GM11168 (cell line): ENCODE results near the gene ATAD3B.
"Not testable (repeated sequence)": the region's sequence is repeated elsewhere in the genome, so short reads cannot be mapped to it uniquely, and the experiment has no call there.

Experiments
- in situ Hi-C: fragments of 300-500 bp; cut with MboI; formaldehyde crosslinking; loops from one replicate; pipeline ENCODE4 v1.12.0; 2022; ENCODE audit warnings: low sequenced_read_pairs; ENCODE audit not compliant: unreplicated experiment

ATAD3B gene

DNA sequence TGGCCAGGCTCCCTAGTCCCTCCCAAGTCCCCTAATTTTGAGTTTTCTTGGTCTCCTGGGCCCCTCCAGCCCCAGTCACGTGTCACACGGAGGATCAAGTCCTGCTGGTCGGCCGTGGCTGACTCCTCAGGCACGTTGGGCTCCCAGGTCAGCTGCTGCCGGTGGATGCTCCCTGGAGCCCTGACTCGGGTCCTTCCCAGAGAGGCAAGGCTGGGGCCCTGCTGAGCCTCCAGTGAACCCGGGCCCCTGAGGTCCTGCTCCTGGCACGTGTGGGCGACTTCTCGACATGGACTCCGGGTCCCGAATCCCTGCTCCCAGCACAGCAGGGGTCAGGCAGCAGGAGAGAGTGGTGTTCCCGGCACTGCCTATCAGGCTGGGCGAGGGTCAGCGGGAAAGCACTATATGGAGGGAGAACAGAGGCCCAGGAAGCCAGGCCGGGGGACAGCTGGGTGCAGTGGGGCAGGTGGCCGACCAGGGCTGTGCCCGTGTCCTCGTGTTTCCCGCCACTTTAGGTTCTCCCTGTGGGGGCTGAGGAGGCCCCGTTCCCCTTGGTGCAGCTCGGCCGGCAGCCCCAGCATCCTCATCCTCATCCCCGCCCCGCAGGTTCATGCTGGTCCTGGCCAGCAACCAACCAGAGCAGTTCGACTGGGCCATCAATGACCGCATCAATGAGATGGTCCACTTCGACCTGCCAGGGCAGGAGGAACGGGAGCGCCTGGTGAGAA is 55.7 kb downstream of the ATAD3B start:
- in situ Hi-C loops = no loop called here

DNA sequence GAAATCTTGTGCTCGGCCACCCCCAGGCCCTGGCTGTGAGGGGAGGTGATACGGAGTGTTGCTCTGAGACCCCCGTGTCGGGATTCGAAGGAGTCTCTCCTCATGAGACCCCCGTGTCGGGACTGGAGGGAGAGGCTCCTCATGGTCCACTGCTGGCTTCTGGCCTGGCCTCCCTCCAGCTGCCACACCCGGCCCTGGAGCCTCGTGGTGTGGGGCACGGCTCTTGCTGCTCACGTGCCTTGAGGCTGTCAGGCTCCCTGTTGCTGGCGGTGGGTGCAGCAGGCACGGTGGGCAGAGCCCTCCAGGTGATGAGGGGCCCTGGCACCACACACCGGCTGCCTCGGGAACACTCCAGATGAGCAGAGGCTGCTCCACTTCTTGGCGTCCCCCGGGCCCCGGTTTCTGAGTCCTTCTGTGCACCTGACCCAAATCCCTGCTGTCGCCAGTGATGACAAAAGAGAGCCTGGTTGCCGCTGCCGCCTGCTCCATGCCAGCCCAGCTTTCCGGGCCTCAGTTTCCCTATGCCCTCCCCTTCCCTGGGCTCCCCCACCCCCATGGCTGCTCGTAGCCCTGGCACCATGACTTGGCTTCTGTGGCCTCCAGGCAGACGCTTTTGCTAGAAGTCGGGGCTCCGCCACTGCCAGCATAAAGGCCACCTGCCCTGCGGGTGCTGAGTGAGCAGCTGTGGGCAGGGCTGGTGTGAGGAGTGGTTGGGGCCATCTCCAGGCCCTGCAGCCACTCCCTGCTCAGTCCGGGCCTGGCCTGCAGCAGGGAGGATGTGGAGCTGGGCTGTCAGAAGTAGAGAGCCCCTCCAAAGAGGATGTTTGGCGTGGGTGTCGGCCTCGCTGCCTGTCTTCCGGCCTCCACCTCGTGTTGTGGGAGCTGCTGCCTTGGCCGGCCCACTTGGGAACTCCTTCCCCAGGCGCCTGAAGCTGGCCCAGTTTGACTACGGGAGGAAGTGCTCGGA is 57.0 kb downstream of the ATAD3B start:
- in situ Hi-C loops = no loop called here

DNA sequence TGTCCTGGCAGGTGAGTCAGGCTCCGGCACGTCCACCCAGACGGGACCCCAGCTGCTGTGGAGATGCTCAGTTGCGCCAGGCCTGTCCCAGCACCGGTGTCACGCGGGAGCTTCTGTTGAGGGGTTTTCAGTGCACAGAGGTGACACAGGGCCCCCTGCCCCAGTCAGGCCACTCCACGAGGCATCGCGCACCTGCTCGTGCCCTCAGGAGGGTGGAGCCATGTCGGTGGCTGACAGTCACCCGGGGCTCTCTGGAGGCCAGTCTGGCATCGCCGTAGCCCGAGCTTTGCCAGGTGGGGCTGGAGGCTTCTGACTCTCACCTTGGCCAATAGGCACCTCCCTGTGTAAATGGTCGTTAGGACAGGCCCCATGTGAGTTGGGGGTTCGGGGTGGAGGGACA is 57.8 kb downstream of the ATAD3B start:
- in situ Hi-C loops = no loop called here

DNA sequence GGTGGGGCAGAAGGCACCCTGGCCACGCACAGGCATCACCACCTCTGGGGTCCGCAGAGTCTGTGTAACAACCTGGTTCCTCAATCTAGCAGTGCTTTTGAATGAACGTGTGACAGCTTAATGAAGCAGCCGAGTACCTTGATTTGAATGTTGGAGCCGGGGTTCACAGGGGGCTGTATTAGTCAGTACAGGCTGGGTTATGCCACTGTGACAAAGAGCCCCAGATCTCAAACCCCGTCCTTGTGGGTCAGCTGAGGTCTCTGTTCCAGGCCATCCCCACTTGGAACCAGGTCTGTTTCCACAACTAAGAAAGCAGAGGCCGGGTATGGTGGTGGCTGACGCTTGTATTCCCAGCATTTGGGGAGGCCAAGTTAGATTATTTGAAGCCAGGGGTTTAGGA is 58.4 kb downstream of the ATAD3B start:
- in situ Hi-C loops = no loop called here

DNA sequence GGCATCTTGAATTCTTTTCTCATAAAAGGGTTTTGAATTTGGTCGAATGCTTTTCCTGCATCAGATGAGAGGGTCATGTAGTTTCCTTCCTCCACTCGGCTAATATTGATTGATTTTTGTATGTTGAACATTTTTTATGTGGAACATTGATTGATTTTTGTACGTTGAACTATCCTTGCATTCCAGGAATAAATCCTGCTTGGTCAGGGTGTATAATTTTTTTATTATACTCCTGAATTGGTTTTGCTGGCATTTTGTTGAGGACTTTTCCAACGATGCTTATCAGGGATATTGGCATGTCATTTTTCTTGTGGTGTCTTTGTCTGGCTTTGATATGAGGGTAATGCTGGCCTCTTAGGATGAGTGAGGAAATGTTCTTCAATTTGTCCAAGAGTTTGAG is 60.4 kb downstream of the ATAD3B start:
- in situ Hi-C loops = no loop called here

DNA sequence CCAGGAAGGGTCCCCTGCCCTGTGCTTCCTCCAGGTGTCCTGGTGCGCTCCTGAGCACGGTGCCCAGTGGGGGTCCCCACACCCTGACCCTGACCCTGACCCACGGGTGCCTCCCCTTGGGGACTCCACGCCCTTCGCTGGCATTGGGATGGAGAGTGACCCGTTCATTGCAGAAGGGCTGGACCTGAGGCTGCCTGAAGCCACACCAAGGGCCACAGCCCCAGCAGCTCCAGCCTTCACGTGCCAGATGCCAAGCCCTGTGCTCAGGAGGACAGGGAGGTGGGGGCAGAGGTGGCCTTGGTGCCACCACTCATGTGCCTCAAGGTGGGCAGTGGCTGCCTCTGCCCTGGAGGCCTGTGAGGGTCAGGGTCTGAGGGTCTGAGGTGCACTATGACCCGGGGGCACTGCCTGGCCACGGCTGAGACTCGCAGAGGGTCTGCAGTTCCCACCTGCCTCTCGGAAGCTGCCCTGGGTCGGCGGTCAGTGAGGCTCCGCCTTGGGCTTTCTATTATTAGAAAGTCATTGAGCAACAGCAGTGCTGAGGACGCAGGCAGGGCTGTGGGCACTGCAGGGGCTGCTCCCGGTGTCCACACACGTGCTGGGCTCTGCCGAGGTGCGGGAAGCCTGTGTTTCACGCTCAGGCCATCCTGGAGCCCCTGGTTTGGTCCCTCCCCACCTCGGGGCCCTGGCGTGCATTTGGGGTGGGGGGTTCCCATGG is 61.8 kb downstream of the ATAD3B start:
- in situ Hi-C loops = not testable (repeated sequence)

DNA sequence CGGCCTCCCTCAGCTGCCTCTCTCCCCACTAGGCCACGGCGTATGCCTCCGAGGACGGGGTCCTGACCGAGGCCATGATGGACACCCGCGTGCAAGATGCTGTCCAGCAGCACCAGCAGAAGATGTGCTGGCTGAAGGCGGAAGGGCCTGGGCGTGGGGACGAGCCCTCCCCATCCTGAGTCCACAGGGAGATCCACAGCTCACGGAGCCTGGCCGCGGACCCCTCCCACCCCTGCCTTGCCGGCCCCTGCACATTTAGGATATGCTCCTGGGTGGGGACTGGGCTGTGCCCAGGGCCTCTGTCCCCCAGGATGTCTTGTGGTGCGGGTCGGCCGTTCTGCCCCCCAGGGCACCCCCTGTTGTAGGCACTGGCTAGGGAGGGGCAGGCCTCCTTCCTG is 62.3 kb downstream of the ATAD3B start:
- in situ Hi-C loops = not testable (repeated sequence)

DNA sequence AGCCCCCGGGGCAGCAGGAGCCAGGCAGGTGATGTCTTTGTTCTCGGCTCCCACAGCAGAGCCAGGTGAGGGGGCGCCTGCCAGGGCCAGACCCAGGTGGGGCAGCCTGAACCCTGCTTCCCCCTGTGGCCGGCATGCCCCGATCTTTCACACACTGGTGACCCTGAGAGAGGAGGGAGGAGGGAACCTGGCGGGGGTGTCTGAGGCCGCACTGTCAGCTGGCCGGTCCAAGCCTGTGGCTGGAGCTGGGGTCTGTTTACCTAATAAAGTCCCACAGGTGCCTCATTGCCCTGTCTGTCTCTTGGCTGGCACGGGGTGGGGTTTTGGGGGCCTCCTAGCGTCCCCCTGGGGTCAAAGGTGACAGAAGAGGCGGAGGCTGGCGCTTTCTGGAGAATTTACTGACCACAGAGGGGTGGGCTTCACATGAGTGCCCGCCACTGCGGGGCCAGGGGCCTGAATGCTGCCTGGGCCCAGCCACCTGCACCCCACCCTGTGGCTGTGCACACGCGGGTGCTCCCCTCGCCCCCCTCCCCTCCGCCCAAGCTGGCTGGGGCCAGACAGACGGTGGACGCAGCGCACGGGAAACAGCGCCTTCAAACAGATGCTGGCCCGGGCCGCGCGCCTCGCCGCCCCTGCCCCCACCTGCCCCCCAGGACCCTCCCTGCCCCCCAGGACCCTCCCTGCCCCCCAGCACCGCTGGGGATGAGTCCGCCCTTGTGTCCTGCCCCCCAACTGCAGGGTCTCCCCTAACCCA is 63.0 kb downstream of the ATAD3B start:
- in situ Hi-C loops = no loop called here

DNA sequence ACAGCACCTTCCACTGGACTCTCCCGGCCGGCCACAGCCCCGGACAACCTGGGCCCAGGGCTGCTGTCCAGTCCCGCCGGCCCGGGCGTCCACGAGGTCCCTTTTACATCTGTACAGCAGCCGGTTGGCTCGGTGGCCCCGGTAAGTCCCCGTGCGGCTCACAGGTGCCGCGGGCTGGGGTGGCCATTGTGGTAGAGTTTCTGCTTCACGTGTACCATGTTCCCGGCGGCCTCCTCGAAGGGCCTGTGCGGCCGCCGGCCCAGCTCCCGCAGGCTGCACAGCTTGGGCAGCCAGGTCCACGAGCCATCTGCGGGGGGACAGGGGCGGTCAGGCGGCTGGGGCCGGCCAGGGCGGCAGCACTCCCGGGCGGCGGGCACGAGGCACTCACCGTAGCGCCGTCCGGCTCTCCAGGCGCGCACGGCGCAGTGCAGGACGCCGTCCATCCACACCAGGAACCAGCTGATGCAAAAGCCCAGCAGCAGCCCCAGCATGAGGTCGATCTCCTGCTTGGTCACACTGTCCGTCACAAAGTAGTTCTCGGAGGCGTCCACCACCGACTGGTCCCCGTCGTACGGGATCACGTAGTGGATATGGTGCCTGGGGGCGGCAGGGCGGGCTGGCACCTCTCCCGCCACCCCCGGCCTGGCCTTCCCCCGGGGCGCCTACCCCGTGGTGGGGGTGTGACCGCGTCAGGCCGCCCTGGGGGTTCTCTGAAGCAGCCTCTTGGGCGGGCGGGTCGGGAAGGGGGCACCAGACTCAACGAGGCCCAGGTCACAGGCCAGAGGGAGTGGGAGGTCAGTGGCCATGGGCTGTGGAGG is 63.8 kb downstream of the ATAD3B start:
- in situ Hi-C loops = no loop called here

DNA sequence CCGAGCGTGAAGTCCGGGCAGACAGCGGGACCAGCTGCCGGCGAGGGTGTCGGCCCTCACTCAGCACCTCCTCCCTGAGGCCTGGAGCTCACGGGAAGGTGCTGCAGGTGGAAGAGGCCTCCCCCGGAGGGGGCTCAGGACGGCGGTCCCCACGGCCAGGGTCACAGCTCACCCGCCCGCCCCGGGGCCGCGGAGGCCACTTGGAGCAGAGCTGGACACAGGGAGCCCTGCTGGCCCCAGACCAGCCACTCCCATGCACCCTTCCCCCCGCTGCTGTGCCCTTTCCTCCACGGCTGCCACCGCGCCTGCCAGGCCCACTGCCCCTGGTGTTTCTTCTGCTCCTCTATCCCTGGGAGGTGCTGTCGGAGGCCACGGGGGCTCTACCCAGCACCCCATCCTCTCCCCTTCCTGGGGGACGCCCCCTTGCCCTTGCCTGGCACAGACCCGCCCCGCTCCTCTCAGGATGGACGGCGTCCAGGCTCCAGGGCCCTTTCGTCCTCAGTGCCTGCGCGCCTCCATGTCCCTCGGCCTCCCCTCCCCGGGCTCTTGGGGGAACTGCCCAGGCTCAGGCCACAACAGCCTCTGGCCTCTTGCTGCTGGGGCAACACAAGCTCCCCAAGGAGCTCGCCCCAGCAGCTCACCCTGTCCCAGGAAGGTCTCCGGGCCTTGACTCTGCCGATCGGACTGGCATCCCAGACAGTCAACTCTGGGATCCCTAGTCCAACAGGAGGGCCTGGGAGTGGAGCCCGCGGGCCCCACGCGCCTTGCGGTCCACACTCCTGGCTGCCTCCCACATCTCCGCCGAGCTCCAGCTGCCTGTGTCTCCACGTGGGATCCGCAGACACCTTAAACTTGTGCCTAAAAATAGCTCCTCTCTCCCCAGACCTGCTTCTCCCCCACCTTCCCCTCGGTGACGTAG is 64.7 kb downstream of the ATAD3B start:
- in situ Hi-C loops = no loop called here

DNA sequence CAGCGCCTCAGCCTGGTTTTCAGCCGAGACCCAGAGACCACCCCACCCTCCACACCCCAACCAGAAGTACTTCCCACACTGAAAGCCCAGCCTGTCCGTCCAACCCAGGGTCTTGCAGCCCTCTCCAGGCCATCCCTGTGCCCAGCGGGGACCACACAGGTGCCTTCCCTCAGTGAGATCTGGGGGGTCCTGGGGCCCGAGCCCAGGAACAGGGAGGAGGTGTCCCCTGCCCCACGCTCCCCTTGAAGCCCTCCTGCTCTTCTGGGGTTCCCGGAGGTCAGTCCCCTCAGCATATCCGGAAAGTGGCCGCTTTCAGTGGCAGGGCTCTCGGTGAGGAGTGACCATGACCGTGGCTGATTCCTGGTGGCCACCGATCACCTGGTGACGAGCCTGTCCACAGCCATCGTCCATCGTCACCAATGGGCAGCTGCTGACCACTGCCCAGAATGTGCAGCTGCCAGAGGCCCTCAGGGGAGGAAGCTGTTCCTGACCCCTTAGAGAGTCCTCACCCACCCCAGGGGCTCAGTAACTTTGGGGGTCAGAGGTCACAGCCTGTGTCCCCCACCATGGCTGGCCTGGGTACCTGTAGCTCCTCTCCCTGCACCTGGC is 65.5 kb downstream of the ATAD3B start:
- in situ Hi-C loops = no loop called here

DNA sequence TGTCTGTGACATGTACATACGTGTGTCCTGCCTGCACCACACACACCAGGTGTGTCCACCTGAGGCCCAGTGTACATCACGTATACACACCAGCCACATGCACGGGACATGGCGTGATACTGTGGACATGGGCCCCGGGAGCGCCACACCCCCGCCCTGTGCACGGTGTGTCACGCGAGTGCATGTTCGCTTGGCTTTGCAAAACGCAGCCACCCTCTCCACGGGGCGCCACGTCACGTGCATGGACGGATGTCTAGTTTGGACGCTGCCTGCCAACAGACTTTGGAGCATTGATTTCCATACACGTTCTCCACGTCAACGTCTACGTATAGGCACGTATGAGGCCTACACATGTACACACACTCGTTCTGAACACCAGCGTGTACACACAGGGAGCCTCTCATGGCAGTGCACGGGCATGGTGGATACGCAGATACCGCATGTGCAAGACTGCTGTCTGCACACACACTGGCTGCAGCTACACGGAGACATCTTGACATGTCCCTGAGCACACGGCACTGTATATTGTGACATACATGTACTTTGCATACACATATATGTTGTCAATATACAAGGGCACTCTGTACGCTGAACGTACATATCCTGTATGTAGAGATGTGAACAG is 66.2 kb downstream of the ATAD3B start:
- in situ Hi-C loops = no loop called here

DNA sequence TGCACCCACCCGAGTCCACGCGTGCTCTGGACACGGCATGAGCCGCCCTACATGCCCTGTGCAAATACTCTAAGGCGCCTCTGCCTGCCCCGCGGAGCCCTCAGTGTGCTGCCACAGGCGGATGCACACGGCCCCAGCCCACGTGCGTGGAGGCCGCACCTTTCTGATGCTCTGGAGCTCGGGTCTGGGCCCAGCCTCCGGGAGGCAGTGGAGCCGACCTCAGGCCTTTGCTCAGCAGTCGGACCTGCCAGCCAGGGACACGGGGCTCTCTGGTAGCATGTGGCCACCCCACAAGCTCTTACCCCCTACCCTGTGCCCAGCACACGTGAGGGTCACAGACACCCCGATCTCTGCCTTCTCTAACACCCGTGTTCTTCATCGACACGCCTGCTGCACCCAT is 66.8 kb downstream of the ATAD3B start:
- in situ Hi-C loops = no loop called here

DNA sequence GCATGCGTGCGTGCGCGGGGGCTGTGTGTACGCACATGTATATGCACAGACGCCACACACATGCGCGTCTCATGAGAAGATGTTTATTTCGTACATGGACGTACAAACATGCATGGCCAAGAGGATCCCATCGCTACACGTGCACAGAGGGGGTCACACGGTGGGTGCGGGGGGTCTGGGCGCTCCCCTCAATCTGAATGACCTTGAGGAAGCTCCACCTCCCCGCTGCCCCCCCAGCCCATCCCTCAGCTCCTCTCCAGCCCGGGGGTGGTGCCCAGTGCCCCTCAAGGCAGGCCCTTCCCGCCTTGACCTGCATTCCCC is 67.4 kb downstream of the ATAD3B start:
- in situ Hi-C loops = no loop called here

DNA sequence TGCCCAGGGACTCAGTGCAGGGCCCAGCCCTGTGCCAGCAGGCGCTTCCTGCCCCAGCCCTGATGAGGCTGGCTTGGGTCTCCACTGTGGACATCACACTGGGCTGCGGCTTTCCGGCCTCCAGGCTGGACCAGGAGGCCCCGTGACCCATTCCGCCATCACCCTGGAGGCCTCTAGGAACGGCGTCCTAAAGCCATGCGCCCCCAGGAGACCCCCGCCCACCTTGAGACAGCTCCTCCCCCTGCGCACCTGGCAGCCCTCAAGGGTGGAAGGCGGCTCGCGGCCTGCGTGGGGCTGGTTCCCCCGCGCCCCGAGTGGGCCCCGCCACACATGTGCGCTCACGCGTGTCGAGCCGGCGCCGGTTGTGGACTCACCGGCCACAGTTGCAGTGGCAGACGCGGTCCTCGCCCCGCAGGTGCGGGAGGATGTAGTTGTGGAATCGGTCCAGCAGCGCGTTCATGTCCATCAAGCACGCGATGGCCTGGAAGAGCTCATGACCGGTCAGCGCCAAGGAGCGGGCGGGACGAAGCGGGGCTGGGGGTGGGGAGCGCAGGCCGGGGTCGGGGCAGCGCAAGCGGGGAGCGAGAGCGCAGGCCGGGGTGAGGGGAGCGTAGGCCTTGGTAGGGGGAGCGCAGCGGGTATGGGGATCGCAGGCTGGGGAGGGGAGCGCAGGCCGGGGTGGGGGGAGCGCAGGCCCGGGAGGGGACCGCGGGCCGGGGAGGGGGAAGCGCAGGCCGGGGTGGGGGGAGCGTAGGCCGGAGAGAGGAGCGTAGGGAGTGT is 67.9 kb downstream of the ATAD3B start:
- in situ Hi-C loops = no loop called here

DNA sequence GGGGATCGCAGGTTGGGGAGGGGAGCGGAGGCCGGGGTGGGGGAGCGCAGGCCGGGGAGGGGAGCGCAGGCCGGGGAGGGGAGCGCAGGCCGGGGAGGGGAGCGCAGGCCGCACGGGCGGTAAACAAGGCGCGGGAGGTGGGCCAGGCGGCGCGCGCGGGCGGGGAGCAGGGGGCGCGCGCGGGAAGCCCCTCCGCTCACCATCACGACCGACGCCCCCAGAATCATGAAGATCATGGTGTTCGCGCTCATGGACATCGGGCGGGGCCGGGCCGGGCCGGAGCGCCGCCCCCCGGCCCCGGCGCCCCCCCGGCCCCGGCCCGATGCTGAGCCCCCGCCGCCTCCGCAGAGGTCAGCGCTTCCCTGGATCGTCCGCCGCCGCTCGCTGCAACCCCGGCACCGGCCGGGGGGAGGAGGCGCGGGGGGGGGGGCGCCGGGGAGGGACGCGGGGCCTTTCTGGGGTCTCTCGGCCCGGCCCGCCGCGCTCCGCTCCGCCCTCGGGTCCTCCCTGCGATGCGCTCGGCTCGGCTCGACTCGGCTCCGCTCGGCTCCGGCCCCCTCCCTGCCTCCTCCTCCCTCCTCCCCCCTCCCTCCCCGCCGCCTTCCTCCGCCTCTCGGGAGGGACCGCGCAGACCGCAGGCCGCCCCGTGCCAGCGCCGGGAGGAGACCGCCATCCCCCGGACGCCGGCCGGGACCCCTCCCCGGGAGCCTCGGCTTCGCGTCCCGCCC is 68.7 kb downstream of the ATAD3B start, which contains the start of gene TMEM240:
Gene TMEM240 (minus strand): TSS at position 535 of the 728 bp plus-strand sequence. CDS start 278 bp downstream, at position 257.
- in situ Hi-C loops = no loop called here
